Measurements from ENCODE around the gene ATG4B. TPM values are rescaled to one million over a fixed set of nuclear protein-coding genes. Genes with fewer than 3 reads are reported as not detected.

Gene ATG4B
- total RNA-seq, 6 experiments from 2014 or later, result 20.6 to 49.8 (median 39.3) TPM

DNA sequence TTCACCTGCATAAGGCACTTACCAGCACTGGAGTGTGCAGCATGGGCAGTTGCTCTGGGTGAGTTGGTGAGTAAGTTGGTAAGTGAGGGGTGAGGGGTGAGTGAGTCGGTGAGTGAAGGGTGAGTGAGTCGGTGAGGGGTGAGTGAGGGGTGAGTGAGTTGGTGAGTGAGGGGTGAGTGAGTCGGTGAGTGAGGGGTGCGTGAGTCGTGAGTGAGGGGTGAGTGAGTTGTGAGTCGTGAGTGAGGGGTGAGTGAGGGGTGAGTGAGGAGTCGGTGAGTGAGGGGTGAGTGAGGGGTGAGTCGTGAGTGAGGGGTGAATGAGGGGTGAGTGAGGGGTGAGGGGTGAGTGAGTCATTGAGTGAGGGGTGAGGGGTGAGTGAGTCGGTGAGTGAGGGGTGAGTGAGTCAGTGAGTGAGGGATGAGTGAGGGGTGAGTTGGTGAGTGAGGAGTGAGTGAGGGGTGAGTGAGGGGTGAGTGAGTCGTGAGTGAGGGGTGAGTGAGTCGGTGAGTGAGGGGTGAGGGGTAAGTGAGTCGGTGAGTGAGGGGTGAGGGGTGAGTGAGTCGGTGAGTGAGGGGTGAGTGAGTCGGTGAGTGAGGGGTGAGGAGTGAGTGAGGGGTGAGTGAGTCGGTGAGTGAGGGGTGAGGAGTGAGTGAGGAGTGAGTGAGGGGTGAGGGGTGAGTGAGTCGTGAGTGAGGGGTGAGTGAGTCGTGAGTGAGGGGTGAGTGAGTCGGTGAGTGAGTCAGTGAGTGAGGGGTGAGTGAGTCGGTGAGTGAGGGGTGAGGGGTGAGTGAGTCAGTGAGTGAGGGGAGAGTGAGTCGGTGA is 17.7 kb upstream of the ATG4B start:
- no peak overlapping the region for H3K27ac ChIP-seq
- peaks cover 0 to 5% (median 0%) of the 10 kb centered on the region in 4 donors for H3K36me3 ChIP-seq
- H3K4me1 ChIP-seq, result peaks cover 0 to 9% (median 0%) of the 10 kb centered on the region in 4 donors
- no peak for TF ChIP-seq POLR2A (IDR thresholded peaks at IDR 0.05)
- TF ChIP-seq, protein P1, sequence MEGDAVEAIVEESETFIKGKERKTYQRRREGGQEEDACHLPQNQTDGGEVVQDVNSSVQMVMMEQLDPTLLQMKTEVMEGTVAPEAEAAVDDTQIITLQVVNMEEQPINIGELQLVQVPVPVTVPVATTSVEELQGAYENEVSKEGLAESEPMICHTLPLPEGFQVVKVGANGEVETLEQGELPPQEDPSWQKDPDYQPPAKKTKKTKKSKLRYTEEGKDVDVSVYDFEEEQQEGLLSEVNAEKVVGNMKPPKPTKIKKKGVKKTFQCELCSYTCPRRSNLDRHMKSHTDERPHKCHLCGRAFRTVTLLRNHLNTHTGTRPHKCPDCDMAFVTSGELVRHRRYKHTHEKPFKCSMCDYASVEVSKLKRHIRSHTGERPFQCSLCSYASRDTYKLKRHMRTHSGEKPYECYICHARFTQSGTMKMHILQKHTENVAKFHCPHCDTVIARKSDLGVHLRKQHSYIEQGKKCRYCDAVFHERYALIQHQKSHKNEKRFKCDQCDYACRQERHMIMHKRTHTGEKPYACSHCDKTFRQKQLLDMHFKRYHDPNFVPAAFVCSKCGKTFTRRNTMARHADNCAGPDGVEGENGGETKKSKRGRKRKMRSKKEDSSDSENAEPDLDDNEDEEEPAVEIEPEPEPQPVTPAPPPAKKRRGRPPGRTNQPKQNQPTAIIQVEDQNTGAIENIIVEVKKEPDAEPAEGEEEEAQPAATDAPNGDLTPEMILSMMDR (IDR thresholded peaks at IDR 0.05), result no peak
- no peaks in the 10 kb centered on the region for H3K9me3 ChIP-seq
- H3K27me3 ChIP-seq, result no peaks in the 10 kb centered on the region
- H3K4me3 ChIP-seq, result no peak overlapping the region
- 93% methylated on average over 13 of the region's 20 CpGs for WGBS (ENCODE audit: insufficient coverage, low coverage, low lambda C conversion rate, missing lambda C conversion rate)
- intact Hi-C loops (cut with DNase I), result no loop called here
- DNase-seq, result no peak
- ATAC-seq, result no peak

DNA sequence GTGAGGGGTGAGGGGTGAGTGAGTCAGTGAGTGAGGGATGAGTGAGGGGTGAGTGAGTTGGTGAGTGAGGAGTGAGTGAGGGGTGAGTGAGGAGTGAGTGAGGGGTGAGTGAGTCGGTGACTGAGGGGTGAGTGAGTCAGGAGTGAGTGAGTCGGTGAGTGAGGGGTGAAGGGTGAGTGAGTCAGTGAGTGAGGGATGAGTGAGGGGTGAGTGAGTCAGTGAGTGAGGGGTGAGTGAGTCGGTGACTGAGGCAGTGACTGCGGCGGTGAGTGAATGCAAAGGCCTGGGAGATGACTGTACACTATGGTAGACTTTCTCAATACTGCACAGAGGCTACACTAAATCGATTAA is 17.1 kb upstream of the ATG4B start:
- no peak overlapping the region for H3K4me3 ChIP-seq
- no peaks in the 10 kb centered on the region for H3K27me3 ChIP-seq
- peaks cover 0 to 5% (median 0%) of the 10 kb centered on the region in 4 donors for H3K36me3 ChIP-seq
- H3K27ac ChIP-seq, result no peak overlapping the region
- peaks cover 0 to 9% (median 0%) of the 10 kb centered on the region in 4 donors for H3K4me1 ChIP-seq
- DNase-seq (no peak), ATAC-seq (no peak)
- intact Hi-C loops (cut with DNase I), result no loop called here
- no peak for TF ChIP-seq POLR2A (IDR thresholded peaks at IDR 0.05)
- TF ChIP-seq, protein P1 (IDR thresholded peaks at IDR 0.05), result no peak
- WGBS (ENCODE audit: insufficient coverage, low coverage, low lambda C conversion rate, missing lambda C conversion rate), result 100% methylated on average over 5 of the region's 6 CpGs
- no peaks in the 10 kb centered on the region for H3K9me3 ChIP-seq

DNA sequence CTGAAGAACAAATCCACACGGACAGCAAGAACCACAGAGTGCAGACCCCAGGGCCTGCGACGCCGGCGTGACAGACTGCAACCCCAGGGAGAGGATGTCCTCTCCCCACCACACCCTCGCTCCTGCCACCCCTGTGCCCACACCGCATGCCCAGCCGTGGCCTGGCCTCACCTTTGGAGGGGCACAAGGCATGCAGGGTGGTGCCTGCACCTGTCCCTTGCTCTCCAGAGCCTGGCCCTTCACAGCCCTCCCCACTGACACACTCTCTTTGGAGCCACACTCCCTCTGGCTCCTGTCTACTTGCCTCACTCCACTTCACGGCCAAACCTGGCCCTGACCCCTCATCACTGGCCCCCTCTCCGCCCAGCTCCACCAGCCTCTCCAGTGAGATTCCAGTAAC is 9.8 kb upstream of the ATG4B start:
- 95% methylated on average over 2 of the region's 10 CpGs for WGBS (ENCODE audit: insufficient coverage, low coverage, low lambda C conversion rate, missing lambda C conversion rate)
- no peak for DNase-seq
- ATAC-seq, result peak in 2 of 4 donors; percentile 9 to 41
- H3K4me3 ChIP-seq, result no peak overlapping the region
- no peaks in the 10 kb centered on the region for H3K9me3 ChIP-seq
- H3K36me3 ChIP-seq, result peaks cover 0 to 23% (median 8%) of the 10 kb centered on the region in 4 donors
- TF ChIP-seq, protein P1 (IDR thresholded peaks at IDR 0.05), result no peak
- TF ChIP-seq POLR2A (IDR thresholded peaks at IDR 0.05), result no peak
- H3K4me1 ChIP-seq, result no peaks in the 10 kb centered on the region
- H3K27me3 ChIP-seq, result no peaks in the 10 kb centered on the region
- no peak overlapping the region for H3K27ac ChIP-seq
- intact Hi-C loops (cut with DNase I), result no loop called here

DNA sequence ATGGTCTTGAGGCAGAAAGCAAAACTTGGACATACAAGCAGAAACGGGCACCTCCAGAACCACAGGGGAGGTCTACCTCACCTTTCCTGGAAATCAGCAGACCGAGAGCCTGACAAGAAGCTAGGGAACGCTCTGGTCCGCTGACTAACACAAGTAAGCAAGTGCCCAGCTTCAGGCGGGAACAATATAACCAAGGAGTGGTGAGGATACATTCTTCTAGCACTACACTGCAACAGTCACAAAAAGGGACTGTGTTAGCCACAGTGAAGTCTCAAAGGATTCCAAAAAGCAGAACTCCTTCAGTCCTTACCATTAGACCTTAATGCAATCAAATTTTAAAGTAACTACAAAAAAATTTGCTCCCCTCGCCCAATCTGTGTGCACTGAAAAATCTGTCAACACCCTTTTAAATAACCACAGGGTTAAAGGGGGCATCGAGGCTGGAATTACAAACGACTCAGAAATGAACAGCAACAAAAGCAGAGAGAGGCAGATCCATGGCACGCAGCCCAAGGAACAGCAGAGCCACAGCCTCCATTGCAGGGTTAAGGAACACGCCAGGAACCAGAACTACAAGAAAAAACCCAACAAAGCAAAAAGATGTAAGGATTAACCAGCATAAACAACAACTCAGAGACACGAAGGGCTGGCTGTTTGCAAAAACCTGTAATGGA is 7.6 kb upstream of the ATG4B start:
- ATAC-seq, result no peak
- 83% methylated on average over 10 of the region's 11 CpGs for WGBS (ENCODE audit: insufficient coverage, low coverage, low lambda C conversion rate, missing lambda C conversion rate)
- intact Hi-C loops (cut with DNase I), result no loop called here
- Histone ChIP-seq H3K4me1 (no peaks in the 10 kb centered on the region), H3K27ac (no peak overlapping the region), H3K4me3 (no peak overlapping the region), H3K27me3 (no peaks in the 10 kb centered on the region), H3K36me3 (peaks cover 0 to 38% (median 16%) of the 10 kb centered on the region in 4 donors), H3K9me3 (no peaks in the 10 kb centered on the region)
- TF ChIP-seq POLR2A (IDR thresholded peaks at IDR 0.05), result no peak
- DNase-seq, result no peak

Data from right lobe of liver (tissue), 6 donors.